HG02970 (cell line): Measurements from ENCODE around the gene RLBP1.

Experiments
- ATAC-seq: cut with Tn5 transposase; IDR thresholded peaks from one replicate; pipeline ENCODE4 v1.9.1; 2021; ENCODE audit warnings: mild to moderate bottlenecking, moderate library complexity, moderate number of reproducible peaks; ENCODE audit not compliant: unreplicated experiment, low FRiP score

Gene RLBP1

DNA sequence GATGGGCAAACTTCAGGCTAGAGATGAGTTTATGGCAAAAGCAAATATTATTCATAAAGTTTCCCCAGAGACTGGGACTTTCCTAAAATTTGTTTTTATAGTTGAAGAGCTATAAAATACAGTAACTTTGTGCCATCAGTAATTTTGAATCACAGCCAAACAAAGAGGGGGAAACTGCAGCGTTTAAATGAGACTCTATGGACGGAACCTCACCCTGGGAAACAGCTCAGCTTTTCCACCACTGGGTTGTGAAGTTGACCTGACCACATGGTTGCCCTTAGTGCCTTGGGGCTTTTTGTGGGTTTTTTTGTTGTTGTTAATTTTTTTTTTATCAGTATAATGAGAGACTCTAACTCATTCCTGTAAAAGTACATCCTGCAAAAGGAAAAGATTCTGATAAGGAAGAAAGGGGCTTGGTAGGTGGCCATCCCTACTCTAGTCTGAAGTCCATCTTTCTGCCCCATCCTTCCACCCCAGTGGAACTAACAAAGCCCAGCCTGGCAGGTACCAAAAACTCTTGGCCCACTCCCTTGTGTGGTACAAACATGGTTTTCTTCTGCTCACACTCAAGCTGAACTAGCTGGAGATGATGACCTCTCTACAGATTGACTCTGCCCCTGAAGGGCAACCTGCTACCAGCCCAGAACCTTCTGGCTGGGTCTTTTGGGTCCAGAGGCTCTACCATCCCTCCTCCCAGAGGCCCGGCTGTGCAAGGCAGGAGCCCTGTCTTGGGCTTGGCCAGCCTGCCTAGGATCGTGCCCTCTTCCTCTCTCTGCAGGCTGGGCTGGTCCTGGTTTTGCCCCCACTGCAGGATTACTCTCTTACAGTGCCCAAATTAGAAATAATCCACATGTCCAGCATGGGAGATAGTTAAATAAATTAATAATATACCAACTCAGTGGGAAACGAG lies 41.2 kb downstream of the RLBP1 start:
- ATAC-seq, result no peak

- no peak for ATAC-seq
Measured at GRCh38 chr15:89178307-89178977, 42.9 kb downstream of the RLBP1 start.

DNA sequence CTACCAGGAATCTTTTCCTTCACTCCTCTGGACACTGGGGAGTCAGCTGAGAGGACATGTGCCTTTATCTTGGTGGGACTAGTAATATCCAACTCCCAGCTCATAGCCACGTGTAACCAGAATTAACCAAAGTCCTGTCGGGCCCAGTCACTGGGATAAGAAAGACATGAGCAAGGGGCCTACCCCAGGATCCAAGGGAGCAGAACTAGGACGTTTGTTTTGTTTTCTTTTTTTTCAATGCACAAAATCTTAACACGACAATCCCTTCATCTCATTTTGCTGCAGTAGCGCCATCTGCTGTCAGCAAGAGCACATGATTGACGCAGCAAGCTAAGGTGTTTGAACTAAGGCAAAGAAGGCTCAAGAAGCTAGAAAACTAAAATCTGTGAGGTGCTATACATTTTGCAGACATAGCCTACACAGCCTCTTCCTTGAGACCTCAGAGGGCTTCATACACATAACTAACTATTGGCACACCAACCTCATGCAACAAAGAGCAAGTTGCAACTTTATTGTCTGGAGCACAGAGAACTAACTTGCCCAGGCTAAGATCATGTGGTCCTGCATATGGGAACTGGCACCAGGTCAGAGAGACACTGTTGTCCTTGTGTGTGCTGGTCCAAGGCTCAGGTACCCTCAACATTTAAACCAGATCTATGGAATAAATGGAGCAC lies 43.6 kb downstream of the RLBP1 start:
- ATAC-seq, result no peak

GRCh38 chr15:89177116-89177515 lies 44.3 kb downstream of the RLBP1 start:
- no peak for ATAC-seq

DNA sequence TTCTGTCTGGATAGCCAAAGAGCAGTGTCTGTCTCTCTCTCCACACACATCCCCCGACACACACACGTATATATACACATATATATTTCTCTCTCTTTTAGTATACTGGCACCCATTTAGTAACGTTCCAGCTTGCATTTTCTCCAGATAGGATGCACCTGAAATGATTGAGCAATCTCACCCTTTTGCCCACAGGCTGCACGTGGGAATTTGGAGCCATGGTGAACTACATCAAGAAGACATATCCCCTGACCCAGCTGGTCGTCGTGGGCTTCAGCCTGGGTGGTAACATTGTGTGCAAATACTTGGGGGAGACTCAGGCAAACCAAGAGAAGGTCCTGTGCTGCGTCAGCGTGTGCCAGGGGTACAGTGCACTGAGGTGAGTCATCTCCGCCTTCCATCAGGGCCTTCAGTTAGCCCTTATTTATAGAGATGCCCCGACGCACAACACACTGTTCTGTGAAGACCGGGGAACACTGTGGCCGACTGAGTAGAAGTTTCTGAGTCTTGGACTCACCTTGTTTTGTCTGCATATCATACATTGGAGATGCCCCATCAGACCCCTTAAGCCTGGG lies 45.7 kb downstream of the RLBP1 start:
- no peak for ATAC-seq

- ATAC-seq, result no peak
Measured at GRCh38 chr15:89174476-89174875, 46.9 kb downstream of the RLBP1 start.

- ATAC-seq, result no peak
Measured at GRCh38 chr15:89172921-89173320, 48.5 kb downstream of the RLBP1 start.

GRCh38 chr15:89171136-89172072 lies 50.0 kb downstream of the RLBP1 start:
- ATAC-seq, result no peak

- no peak for ATAC-seq
Measured at GRCh38 chr15:89170364-89170763, 51.0 kb downstream of the RLBP1 start.

DNA sequence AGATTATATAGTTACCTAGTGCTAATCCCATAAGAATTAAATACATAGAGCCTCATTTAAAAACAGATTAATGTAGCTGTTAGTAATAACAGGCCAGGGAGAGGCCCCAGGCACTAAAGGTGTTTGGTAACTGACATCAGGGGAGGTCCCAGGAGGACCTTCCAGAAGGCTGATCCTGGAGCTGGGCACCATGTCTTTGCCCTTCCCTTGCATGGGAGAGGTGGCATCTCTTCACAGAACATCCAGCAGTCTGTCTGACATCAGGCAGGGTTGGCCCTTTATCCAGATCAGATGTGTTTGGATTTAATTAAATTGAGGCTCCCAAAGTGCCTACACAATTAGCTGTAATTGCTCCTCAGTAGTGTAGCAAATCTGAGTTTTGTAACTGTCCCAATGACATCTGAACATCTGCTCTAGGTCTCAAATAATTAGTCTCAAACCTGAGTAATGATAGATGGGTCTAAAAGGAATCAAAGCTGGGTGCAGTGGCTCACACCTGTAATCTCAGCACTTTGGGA lies 53.0 kb downstream of the RLBP1 start:
- no peak for ATAC-seq

DNA sequence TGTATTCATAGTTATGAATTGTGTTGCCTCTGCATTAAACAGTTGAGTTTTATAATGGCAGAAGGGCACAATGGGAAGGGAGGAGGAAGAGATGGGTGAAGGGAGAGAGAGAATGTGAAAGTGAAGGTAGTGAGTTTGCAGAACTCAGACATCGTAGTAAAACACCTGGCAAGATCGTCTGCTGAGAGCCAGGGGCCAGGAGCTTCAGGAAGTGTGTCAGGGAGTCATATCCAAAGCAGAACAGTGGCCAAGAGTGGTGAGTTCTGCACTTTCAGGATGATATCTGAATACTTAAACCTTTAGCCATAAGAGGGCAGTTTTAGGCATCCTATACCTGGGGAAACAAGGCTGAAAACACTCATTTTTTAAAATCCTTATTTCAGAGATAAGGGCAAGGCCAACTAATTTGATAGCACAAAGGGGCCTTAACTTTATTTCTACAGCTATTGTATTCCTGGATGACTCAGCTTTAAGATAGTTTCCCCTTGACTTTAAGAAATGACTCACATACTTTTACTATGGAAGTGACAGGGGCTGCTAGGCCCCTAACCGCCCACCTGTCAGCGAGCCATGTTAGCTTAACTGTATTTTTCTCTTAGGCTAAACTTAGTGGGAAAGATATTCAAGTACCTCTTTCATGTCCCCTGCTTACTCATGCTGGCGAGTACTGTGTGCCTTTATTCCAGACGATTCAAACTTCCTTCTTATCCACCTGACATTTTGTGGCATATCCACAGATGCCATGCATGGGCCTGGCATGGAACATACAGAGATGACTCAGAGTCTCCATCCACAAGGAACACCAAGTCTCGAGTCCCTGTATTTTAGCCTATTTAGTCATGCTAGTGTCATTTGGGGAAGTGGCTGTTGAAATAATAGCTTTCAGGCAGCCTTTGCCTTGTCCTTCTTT lies 53.9 kb downstream of the RLBP1 start:
- peak; percentile 50 for ATAC-seq

DNA sequence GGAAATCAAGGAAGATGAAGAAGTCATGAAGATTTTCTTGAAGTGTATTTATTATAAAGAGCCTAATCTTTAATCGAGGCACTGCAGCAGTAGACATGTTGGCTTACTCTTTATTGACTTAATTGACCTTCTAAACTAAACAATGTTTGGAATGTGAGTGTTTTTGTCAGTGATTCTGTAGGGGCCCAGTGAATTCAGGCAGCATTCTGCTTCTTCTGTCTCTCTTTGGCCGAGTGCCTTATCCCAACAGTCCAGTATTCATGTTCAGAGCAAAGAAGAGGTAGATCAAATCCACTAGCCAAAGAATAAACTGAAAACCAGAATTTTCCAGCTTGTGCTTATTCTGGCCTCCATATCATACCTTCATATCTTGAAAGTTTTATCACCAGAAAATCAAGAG lies 55.7 kb downstream of the RLBP1 start:
- ATAC-seq, result no peak

- no peak for ATAC-seq
Measured at GRCh38 chr15:89164712-89165211, 56.6 kb downstream of the RLBP1 start.

DNA sequence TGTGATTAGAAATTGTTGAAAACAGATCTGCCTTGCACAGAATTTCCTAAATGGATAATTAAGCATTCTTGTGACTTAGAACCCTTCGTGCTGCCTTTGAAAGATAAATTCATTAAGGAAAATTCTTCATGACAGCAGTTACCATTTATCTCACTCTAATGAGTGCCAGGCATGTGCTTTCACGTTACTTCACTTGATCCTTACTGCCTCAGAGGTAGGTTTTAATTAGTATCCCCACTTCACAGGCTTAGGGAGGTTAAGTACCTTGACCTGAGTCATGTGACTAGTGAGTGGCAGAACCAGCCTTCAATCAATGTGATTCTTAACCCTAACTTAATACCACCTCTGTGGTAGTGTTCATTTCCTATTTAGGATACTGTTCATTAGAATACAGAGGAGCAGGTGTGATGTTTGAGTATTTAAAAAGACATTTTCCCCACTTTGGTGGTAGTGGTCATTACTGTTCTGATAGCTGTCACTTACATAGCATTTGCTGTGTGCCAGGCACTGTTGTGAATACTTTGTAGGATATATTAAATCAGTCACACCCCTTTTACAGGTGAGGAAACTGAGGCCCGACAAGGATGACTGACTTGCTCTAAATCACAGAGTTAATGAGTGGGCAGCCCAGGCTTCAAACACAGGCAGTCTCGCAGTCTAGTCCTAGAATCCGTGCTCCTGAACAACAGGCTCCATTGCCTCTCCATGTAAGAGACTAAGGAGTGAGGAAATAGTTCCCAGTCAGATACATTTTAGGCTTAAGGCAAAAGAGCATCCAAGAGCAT lies 57.9 kb downstream of the RLBP1 start:
- ATAC-seq, result no peak

- no peak for ATAC-seq
Measured at GRCh38 chr15:89161666-89162065, 59.7 kb downstream of the RLBP1 start.
